Measurements from ENCODE around the gene LOC128125822.

Gene LOC128125822

DNA sequence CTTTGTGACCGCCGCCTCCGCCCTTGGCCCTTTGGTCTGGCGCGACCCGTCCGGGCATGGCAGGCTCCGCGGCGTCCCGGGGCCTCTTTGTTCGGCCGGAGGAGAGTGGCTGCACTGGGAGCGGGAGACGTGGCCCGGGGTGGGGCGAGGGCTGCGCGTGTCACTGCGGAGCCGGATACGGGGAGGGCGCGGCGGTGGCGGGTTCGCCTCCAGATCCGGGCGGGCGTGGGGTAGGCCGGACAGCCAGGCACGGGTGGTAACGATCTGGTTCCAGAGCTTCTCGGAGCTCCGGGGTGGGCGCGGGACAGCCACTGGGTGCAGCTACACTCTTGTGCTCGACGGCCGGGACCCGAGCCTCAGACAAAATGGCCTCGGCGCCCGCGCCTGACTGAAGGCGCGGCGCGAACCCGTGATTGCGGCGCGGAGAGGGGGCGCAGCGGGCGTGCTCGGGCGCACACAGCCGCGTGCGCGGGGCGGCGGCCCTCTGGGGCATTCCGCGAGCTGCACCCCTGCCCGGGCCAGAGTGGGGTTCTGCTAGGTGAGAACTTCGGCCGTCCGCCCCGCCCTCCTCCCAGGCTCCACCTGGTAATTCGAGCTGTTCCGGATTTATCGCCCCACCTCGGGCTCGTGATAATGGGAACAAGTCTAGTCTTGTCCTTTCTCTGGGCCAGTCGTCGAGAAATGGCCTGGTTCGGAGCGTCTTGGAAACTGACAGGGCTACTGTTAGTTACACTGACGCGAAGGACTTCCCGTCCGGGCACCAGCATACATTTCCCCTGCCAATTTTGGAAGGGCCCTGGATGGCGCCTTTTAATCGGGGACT lies 1.0 kb downstream of the LOC128125822 start (continued):
- no peak for TF ChIP-seq ZNF175 (tag by site-specific recombination; IDR thresholded peaks at IDR 0.05)
- TF ChIP-seq ZNF114 (tag by site-specific recombination; IDR thresholded peaks at IDR 0.05): no peak
- 0 out of 2 replicates have a peak, but pooled peaks have one; percentile 48 for TF ChIP-seq HOXC10 (CRISPR knock-in tag; IDR thresholded peaks at IDR 0.05)
- TF ChIP-seq ZNF280D (tag by site-specific recombination; IDR thresholded peaks at IDR 0.05): no peak
- peak; percentile 70; the same call in 1 of the 2 replicates for TF ChIP-seq ZNF18 (tag by site-specific recombination; IDR thresholded peaks at IDR 0.05)
- TF ChIP-seq OVOL3 (tag by site-specific recombination; IDR thresholded peaks at IDR 0.05): no peak
- TF ChIP-seq ZNF214 (tag by site-specific recombination; IDR thresholded peaks at IDR 0.05; ENCODE audit: borderline replicate concordance): no peak
- no peak for TF ChIP-seq ZNF433 (tag by site-specific recombination; IDR thresholded peaks at IDR 0.05; ENCODE audit: low read depth)
- TF ChIP-seq MZF1 (tag by site-specific recombination; IDR thresholded peaks at IDR 0.05; ENCODE audit: borderline replicate concordance): no peak
- peak; percentile 80 for TF ChIP-seq PATZ1 (tag by site-specific recombination; IDR thresholded peaks at IDR 0.05)
- TF ChIP-seq ZNF202 (tag by site-specific recombination; IDR thresholded peaks at IDR 0.05; ENCODE audit: borderline replicate concordance): no peak
- TF ChIP-seq ZFHX2 (tag by site-specific recombination; conservative IDR thresholded peaks at IDR 0.05): peak; percentile 68
- 0 out of 2 replicates have a peak, but pooled peaks have one; percentile 9 for TF ChIP-seq ZNF37A (tag by site-specific recombination; IDR thresholded peaks at IDR 0.05)
- no peak for TF ChIP-seq ZNF404 (tag by site-specific recombination; IDR thresholded peaks at IDR 0.05)
- no peak for TF ChIP-seq ZNF394 (tag by site-specific recombination; IDR thresholded peaks at IDR 0.05; ENCODE audit: borderline replicate concordance)
- no peak for TF ChIP-seq ZNF223 (tag by site-specific recombination; IDR thresholded peaks at IDR 0.05)
- no peak for TF ChIP-seq ZNF488 (tag by site-specific recombination; IDR thresholded peaks at IDR 0.05)
- no peak for TF ChIP-seq ZNF311 (tag by site-specific recombination; IDR thresholded peaks at IDR 0.05; ENCODE audit: borderline replicate concordance)
